ENCODE measurements around the gene DICER1.

DNA sequence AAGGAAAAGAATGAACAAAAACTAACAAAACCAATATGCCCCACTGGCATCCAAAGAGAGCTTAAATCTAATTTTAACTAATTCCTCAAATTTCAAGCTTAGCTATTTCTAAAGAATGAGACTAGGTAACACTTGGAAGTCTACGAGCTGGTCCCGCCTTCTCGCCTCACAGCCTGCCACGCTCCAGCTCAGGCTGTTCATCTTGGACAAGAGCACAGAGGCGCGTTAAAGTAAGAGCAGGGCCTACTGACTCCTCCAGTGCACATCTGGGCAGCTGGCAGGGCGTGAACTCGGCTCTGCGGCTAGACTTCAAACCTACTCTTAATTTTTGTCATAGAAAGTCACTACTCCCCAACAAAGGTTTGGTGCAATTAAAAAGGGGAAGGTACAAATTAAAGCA is 64.6 kb downstream of the DICER1 start:
- TF ChIP-seq, protein P1, sequence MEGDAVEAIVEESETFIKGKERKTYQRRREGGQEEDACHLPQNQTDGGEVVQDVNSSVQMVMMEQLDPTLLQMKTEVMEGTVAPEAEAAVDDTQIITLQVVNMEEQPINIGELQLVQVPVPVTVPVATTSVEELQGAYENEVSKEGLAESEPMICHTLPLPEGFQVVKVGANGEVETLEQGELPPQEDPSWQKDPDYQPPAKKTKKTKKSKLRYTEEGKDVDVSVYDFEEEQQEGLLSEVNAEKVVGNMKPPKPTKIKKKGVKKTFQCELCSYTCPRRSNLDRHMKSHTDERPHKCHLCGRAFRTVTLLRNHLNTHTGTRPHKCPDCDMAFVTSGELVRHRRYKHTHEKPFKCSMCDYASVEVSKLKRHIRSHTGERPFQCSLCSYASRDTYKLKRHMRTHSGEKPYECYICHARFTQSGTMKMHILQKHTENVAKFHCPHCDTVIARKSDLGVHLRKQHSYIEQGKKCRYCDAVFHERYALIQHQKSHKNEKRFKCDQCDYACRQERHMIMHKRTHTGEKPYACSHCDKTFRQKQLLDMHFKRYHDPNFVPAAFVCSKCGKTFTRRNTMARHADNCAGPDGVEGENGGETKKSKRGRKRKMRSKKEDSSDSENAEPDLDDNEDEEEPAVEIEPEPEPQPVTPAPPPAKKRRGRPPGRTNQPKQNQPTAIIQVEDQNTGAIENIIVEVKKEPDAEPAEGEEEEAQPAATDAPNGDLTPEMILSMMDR (IDR thresholded peaks at IDR 0.05), result no peak
- no peak for TF ChIP-seq POLR2A (IDR thresholded peaks at IDR 0.05)
